GM18909 (cell line): ENCODE measurements around the gene SPR.

Source experiments
- ATAC-seq: cut with Tn5 transposase; IDR thresholded peaks from one replicate; pipeline ENCODE4 v1.9.1; 2021; ENCODE audit warnings: mild to moderate bottlenecking; ENCODE audit not compliant: unreplicated experiment, poor library complexity

Gene SPR

GRCh38 chr2:72887032-72887739 is at the start of gene SPR:
TSS of gene SPR (plus strand) at chr2:72887408. CDS start at chr2:72887433, 25 bp downstream.
- peak; percentile 88 for ATAC-seq

GRCh38 chr2:72840066-72840465 is 47.1 kb upstream of the SPR start:
- ATAC-seq = no peak

DNA sequence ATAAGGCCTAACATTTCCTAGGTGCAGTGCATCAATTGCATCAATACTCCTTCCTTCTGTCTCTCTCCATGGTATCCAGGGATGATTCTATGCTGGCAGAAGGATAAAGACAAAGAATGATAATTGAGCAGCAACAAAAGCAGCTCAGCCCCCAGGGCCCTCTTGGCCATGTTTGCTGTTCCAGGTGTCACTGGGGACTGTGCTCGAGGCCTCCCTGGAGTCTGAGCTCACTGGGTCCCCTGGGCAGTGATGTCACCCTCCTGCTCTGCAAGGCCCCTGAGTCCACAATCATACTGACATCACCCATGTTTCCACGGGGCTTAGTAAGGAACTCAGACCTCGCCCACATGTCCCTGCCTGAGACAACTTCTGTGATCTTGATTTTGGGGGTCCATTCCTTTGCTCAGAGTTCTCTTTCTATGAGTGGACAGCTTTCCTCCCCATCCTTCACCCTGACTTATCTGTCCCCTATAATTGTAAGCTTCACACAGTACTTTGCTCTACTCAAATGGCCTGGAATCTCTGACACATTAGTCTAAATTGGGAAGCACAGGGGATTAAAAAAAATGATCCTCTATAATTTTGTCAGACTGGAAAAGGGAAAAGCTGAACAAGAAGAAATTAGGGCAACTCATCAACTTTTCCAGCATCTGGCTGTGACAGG is 45.6 kb upstream of the SPR start:
- ATAC-seq = no peak

- ATAC-seq = no peak
Measured at GRCh38 chr2:72843301-72843700, 43.9 kb upstream of the SPR start.

GRCh38 chr2:72846171-72847095 is 40.8 kb upstream of the SPR start:
- ATAC-seq = peak; percentile 99

- ATAC-seq = no peak
Measured at GRCh38 chr2:72847534-72848315, 39.5 kb upstream of the SPR start.

DNA sequence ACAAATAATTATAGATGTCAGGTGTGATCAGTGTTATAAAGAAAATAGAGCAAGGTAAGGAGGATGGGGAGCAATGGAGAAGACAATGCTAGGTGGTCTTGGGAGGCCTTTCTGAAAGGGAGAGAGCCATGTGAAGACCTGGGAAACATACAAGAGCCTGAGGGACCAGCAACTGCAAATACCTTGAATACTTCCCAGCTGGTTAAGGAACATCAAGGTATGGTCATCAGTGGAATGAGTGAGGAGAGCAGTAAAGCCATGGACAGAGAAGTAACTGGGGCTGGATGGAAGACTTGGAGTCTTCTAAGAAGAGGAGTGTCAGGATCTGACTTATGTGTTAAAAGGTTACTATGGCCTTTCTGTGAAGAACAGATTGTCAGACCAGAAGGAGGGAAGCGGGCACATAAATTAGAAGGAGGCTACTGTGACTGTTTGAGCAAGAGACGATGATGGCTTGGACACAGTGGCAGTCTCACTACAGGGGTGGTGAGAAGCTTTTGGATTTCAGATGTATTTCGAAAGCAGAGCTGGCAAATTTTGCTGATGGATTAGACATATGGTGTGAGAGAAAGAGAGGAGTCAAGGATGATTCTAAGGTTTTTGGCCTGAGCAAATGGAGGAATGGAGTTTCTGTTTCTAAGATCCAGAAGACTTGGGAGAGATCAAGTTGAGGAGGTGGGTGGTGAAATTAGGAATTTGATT is 38.6 kb upstream of the SPR start:
- no peak for ATAC-seq

- no peak for ATAC-seq
Measured at GRCh38 chr2:72849138-72849462, 38.1 kb upstream of the SPR start.

DNA sequence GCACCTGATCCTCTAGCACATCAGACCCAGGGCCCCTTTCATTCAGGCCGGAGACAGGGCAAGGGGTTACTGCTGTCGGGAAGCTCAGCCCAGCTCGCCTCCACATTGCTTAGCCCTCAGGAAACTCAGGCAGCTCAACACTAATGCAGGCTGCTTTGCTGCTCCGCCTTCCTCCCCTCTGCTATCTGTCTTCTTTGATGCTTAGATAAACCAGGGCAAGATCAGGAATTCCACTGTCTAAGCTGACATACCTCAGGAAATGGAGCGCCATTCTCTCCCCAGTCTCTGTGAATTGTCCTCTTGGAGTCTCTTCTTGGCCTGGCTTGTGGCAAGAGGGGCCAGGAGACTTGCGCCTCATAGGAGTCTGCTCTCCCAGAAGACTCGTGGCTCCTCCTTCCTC is 35.9 kb upstream of the SPR start:
- no peak for ATAC-seq

- ATAC-seq = peak; percentile 62
Measured at GRCh38 chr2:72859831-72860262, 27.4 kb upstream of the SPR start.

GRCh38 chr2:72862239-72862988 is 24.8 kb upstream of the SPR start:
- peak; percentile 91 for ATAC-seq

- ATAC-seq = no peak
Measured at GRCh38 chr2:72863046-72863445, 24.2 kb upstream of the SPR start.

DNA sequence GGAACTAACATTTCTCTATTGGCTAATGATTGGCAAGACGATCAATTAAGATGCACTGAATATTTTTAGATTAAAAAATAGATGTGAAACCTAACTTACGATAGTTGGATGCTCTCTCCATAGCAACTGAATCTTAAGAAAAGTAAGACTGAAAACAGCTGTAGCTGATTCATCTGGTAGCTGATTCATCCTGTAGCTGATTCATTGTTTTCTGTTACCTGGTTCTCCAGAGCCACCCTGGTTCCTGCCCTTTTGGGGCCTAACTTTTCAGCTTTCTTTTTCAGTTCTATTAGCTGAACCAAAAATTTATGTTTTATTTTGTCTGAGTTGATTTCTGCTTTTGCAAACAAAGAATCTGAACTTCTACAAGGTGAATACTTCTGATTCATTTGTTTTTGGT is 22.7 kb upstream of the SPR start:
- ATAC-seq = peak; percentile 49

- no peak for ATAC-seq
Measured at GRCh38 chr2:72871060-72871459, 16.1 kb upstream of the SPR start.

- no peak for ATAC-seq
Measured at GRCh38 chr2:72871880-72872279, 15.3 kb upstream of the SPR start.

DNA sequence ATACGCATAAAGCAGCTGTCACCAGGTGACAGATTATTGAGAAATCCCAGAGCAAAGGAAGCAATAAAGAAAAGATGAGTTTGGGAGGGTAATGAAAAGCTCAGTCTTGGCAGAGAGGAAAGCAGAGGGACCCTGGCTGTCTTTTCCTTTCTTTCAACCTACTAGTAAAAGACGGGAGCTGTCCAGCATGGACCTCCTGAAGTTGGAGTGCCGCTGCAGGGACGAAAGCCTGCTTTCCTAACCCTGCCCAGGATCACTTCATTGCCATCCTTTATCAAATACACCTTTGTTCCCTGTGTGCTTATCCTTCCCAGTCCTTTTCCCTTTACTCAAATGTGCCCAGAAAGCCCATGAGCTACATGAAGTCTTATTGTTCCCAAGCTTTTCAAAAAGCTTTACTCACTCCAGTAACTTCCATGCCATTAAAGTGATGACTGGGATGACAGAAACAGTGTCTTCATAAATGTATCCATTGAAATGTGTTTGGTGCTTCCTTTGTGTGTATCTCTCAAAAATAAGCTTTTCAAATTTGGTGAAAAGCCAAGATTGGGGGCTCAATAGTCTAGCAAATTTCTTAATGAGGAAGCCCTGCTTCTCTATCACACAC is 3.7 kb upstream of the SPR start:
- no peak for ATAC-seq

GRCh38 chr2:72886505-72887031 is 640 bp upstream of the SPR start:
- ATAC-seq = no peak

DNA sequence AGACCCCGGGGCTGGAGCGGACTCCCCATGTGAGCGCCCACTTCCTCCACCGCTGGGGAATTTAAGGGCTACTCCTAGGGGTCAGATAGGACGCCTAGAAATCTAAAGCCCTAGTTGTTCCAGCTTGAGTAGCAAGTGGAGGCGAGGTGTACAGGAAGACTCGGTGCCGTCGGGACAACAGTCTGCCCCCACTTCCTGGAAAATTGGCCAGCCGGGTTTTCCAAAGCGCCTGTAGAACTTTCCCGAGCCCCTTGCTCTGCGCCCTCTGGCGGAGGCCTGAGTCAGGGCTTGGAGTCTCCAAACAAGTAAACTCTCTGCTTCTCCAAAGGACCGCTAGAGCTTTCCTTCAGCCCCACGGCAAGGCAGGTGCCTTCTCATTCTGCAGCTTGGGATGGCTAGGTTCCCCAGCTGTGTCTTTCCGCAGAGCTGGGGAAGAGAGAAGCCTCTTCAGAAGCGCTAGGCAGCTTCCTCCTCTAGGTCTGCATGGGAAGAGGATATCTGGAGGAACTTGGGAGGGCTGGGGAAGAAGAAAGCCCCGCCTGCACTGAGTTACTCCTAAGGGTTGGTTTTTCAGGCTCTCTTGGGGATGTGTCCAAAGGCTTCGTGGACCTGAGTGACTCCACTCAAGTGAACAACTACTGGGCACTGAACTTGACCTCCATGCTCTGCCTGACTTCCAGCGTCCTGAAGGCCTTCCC is 681 bp downstream of the SPR start:
- peak; percentile 37 for ATAC-seq
